Hepatic stellate cell (primary cell): ENCODE results near the gene WFDC10B.
"Not testable (repeated sequence)": the region's sequence is repeated elsewhere in the genome, so short reads cannot be mapped to it uniquely, and the experiment has no call there.

ENCODE experiments used
- DNase-seq: peaks from one replicate; pipeline ENCODE4 v3.0.0; 2011; ENCODE audit warnings: low spot score

WFDC10B gene

GRCh38 chr20:45704969-45705637, at the start of gene WFDC10B:
Gene WFDC10B, minus strand, starts transcription at chr20:45705019. Its CDS starts 19,027 bp downstream, at chr20:45685992.
- no peak for DNase-seq

- no peak for DNase-seq
Measured at GRCh38 chr20:45752746-45753145, 47.9 kb upstream of the WFDC10B start.

GRCh38 chr20:45751721-45752120, 46.9 kb upstream of the WFDC10B start:
- DNase-seq: no peak

DNA sequence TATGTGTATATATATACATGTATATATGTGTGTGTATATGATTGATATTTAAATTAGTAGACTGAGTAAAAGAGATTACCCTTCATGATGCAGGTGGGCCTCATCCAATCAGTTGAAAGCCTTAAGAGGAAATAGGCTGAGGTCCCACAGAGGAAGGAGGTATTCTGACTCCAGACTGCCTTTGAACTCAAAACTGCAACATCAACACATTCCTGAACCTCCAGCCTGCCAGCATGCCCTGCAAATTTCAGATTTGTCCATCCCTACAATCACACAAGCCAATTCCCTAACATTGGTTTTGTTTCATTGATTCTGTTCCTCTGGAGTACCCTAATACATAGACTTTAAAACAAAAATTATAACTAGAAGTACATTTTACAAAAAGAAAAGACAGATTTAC, 40.2 kb upstream of the WFDC10B start:
- DNase-seq: no peak

- DNase-seq: no peak
Measured at GRCh38 chr20:45742596-45742995, 37.8 kb upstream of the WFDC10B start.

DNA sequence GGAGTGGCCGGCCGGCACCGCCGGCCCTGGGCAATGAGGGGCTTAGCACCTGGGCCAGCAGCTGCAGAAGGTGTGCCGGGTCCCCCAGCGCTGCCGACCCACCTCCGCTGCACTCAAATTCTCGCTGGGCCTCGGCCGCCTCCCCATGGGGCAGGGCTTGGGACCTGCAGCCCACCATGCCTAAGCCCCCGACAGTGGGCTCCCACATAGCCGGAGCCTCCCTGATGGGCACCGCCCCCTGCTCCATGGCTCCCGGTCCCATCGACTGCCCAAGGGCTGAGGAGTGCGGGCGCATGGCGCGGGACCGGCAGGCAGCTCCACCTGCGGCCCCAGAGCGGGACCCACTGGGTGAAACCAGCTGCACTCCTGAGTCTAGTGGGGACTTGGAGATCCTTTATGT, 31.2 kb upstream of the WFDC10B start:
- DNase-seq: no peak

- DNase-seq: no peak
Measured at GRCh38 chr20:45735552-45735951, 30.7 kb upstream of the WFDC10B start.

GRCh38 chr20:45732199-45732598, 27.4 kb upstream of the WFDC10B start:
- no peak for DNase-seq

DNA sequence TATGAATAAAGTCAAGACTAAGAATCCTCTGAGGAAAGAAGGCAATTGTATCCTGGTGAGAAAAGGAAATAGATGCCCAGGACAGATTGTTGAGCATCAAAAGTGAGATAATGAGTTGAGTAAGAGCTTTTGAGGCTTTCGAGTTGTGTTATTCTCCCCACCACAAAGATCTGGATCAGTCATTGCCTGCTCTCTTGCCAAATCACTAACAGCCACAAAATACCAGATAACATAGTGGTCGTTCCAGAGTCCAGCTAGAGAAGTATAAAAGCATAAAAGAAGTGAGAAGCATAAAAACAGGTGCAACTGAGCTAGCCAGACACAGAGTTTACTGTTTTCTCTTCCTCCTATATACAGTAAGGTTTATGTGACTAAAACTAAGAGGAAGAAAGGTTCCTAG, 22.2 kb upstream of the WFDC10B start:
- DNase-seq: no peak

DNA sequence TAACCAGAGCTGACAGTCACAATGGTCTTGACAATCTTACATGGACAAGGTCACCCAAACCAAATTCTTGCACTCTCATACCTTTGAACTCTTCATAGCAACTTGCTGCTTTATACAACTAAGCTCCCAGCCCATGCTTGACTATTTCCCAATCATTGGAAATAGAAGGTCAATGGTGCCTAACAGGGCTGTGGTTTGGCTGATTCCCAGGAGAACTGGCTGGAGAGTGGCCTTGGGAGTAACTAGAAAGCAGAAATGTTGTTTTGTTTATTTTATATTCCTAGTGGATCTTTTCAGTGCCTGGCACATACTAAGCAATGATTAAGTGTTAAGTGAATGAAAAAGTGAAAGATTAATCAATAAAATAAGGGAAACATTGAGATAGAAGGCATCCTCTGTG, 20.3 kb upstream of the WFDC10B start:
- no peak for DNase-seq

DNA sequence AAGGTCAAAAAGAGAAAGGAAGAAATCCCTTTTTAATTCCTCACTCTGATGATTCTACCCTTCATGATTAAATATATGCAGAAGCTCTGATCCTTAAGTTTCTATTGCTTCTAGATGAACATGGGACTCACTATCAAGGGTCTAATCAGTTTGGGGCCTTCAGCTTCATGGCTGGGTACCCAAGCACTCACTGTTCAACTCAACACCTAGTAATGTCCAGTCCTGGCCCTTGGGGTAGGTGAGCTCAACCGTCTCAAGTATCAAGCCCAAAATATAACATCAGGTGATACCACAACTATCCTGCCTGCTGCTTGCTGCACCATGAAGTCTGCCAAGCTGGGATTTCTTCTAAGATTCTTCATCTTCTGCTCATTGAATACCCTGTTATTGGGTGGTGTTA, 17.2 kb upstream of the WFDC10B start, which contains the start of gene SPINT4:
Gene SPINT4 (plus strand): TSS at position 301 of the 400 bp plus-strand sequence. CDS start 21 bp downstream, at position 322.
- no peak for DNase-seq

DNA sequence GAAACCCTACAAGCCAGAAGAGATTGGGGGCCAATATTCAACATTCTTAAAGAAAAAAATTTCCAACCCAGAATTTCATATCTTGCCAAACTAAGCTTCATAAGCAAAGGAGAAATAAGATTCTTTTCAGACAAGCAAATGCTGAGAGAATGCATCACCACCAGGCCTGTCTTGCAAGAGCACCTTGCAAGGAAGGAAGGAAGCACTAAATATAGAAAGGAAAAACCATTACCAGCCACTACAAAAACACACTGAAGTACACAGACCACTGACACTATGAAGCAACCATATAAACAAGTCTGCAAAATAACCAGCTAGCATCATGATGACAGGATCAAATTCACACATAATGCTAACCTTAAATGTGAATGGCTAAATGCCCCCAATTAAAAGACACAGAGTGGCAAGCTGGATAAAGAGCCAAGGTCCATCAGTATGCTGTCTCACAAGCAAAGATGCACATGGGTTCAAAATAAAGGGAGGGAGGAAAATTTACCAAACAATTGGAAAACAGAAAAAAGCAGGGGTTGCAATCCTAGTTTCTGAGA, 11.4 kb upstream of the WFDC10B start:
- DNase-seq: not testable (repeated sequence)

DNA sequence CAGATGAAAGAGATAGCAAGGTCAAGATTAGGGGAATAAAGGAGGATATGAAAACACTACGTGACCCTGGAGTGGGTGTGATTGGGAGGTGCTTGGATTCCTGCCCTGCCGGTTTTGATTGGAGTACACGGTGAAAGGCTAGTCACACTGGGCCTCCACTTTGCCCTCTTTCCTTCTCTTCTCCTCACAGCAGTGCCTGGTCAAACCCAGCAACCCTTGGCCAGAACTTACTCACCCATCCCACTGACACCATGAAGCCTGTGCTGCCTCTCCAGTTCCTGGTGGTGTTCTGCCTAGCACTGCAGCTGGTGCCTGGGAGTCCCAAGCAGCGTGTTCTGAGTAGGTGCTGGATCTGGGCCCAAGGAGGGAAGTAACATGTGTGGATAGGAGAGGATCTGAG, 2.9 kb downstream of the WFDC10B start, which contains the start of gene WFDC13:
Gene WFDC13 (plus strand): TSS at position 166 of the 400 bp plus-strand sequence. CDS start 86 bp downstream, at position 252.
- no peak for DNase-seq

GRCh38 chr20:45701104-45701503, 3.7 kb downstream of the WFDC10B start:
- no peak for DNase-seq

DNA sequence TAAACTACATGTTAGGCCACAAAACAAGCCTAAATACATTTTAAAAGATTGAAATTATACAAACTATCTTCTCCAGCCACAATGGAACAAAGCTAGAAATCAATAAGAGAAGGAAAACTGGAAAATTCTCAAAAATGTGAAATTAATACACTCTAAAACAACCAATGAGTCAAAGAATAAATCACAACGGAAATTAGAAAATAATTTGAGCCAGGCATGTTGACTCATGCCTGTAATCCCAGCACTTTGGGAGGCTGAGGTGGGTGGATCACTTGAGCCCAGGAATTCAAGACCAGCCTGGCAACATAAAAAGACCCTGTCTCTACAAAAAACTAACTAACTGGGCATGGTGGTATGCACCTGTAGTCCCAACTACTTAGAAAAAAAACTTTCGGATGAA, 9.3 kb downstream of the WFDC10B start:
- DNase-seq: no peak

GRCh38 chr20:45693346-45693745, 11.5 kb downstream of the WFDC10B start:
- DNase-seq: not testable (repeated sequence)

DNA sequence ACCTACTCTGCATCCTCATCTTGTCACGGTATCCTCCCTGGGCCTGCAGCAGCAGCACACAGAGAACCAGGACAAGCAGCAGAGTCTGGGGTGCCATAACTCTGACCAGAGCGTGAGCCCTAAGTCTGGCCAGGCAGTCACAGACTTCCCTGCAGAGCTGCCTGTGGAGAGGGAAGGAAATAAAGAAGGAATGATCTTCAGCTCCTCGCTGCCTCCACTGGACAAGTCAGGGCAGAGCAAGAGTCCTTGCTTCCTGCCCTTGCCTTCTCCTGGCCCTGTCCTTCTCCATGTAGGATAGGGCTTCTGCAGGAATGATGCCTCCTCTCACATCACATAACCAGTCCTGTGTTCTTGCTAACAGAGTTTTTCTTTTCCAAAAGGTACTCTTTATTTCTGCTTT, 18.9 kb downstream of the WFDC10B start:
- peak; percentile 3 for DNase-seq

GRCh38 chr20:45679650-45680049, 25.2 kb downstream of the WFDC10B start:
- DNase-seq: no peak

DNA sequence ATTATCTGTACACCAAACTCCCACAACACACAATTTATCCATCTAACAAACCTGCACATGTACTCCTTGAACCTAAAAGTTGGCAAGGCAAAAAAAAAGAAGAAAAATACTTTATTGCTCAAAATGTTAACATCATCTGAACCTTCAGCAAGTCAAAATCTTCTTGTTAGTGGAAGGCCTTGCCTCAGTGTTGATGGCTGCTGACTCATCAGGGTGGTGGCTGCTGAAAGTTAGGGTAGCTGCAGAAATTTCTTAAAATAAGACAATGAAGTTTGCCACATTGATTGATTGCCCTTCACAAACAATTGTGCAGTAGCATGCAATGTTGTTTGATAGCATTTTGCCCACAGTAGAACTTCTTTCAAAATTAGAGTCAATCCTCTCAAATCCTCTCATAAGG, 32.1 kb downstream of the WFDC10B start:
- DNase-seq: no peak

- DNase-seq: no peak
Measured at GRCh38 chr20:45670139-45670538, 34.7 kb downstream of the WFDC10B start, which contains the start of gene WFDC11. Gene WFDC11, minus strand, starts transcription at chr20:45670239. Its CDS starts 19,639 bp downstream, at chr20:45650600.

DNA sequence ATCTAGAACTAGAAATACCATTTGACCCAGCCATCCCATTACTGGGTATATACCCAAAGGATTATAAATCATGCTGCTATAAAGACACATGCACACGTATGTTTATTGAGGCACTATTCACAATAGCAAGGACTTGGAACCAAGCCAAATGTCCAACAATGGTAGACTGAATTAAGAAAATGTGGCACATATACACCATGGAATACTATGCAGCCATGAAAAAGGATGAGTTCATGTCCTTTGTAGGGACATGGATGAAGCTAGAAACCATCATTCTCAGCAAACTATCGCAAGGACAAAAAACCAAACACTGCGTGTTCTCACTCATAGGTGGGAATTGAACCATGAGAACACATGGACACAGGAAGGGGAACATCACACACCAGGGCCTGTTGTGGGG, 47.8 kb downstream of the WFDC10B start:
- not testable (repeated sequence) for DNase-seq

DNA sequence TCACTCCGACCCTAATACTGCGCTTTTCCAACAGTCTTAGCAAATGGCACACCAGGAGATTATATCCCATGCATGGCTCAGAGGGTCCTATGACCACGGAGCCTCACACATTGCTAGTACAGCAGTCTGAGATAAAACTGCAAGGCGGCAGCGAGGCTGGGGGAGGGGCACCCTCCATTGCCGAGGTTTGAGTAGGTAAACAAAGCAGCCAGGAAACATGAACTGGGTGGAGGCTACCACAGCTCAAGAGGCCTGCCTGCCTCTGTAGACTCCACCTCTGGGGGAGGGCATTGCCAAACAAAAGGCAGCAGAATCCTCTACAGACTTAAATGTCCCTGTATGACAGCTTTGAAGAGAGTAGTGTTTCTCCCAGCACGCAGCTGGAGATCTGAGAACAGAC, 53.1 kb downstream of the WFDC10B start:
- not testable (repeated sequence) for DNase-seq

GRCh38 chr20:45649312-45649863, 55.4 kb downstream of the WFDC10B start:
- DNase-seq: no peak
